Measurements from ENCODE around the gene DLG2.
"Not testable (repeated sequence)": the region's sequence is repeated elsewhere in the genome, so short reads cannot be mapped to it uniquely, and the experiment has no call there.

The DLG2 gene

DNA sequence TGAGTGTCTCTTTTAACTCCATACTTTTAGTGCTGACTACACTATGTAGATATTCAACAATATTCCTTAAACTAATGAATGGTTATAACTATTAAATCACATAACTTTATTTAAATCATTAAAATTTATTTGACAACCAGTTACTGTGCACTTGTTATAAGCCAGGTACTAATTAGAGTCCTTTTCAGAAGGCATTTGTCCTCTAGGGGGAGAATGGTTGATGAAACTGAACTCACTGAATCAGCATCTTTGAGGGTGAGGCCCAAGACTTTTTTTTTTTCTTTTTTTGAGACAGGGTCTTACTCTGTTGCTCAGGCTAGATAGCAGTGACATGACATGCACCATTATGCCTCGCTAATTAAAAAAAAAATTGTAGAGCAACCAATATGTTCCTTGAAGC lies 1825.3 kb downstream of the DLG2 start:
- no peak for DNase-seq (ENCODE audit: low read depth, low spot score)

DNA sequence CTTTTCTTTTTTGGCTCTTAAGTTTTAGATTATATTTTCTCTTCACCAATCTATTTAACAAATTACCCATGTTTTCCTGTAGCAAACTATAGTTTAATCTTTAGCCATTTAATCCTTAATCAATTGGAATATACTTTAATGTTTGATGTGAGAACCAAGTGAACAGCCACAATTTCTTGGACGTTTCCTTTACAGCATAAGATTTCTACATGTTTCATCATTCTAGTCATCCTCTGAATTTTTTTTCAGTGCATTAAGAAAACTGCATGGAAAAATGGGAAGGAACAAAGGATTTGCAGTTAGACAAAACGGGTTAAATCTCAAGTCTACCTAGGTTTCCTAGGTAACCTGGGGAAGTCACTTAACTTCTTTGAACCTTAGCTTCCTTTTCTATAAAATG lies 1833.8 kb downstream of the DLG2 start:
- DNase-seq (ENCODE audit: low read depth, low spot score) = no peak

DNA sequence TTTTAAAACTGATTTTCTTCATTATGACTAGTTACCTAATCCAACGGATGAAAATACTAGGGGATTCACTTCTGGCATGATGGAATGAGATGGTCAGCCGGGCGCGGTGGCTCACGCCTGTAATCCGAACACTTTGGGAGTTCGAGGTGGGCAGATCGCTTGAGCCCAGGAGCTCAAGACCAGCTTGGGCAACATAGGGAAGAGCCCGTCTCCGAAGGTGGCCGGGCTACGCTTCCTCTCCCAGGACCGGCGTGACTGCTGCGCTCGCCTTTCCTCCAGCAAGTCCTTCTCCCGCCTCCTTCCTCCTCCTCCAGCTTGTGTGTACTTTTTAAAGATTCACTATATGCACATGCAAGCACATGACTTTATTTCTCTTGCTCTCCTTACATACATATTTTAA lies 1835.6 kb downstream of the DLG2 start:
- DNase-seq (ENCODE audit: low read depth, low spot score) = no peak

DNA sequence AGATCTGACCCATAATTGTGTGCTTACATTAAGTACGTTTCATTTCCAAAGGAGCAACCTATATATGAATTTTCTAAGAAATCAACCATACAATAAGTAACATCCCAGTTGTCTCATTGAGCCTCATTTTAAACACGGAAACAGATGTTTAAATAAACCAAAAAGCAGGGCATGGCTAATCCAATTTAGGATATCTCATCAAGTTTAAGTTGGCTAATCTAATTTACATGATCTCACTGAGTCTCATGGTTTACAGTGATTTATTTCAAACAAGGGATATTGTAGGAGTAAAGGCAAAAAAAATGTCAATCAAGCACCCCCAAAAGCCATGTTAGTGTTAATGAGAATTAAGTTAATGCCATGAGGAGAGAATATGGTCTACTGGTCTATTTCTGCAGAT lies 1841.2 kb downstream of the DLG2 start:
- no peak for DNase-seq (ENCODE audit: low read depth, low spot score)

DNA sequence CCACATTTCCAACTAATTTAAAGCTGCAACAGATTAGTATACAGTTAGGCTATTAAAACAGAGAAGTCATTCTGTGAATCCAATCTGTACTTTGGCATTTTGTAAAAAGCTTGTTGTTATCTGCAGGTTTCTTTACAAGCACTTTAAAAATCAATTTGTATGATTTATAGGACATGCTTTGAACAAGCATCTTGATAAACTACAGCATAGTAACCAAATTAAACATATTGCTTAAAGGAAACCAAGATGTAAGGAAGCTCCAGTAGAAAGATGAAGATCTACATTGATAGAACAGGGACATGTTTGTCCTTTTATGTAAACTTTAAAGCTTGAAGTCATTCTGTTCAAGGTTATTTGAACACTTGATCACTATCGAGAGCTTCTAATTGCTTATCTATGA lies 1842.7 kb downstream of the DLG2 start:
- no peak for DNase-seq (ENCODE audit: low read depth, low spot score)

DNA sequence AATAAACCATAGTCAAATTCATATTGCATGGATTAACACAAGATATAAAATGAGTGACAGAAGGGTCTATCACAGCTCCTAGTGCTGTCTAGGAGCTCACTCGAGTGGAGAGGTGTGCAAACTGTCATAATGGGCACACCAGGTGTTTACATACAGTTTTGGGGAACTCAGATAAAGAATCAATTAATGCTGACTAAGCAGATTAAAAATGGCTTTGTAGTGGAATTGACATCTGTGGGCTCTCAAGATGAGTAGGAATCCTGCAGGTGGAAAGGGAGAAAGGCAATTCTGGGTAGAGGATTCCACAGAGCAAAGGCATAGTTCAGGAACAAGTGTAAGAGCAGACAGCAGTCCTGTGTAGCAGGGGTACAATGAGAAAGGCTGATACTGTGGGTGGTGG lies 1844.8 kb downstream of the DLG2 start:
- no peak for DNase-seq (ENCODE audit: low read depth, low spot score)

DNA sequence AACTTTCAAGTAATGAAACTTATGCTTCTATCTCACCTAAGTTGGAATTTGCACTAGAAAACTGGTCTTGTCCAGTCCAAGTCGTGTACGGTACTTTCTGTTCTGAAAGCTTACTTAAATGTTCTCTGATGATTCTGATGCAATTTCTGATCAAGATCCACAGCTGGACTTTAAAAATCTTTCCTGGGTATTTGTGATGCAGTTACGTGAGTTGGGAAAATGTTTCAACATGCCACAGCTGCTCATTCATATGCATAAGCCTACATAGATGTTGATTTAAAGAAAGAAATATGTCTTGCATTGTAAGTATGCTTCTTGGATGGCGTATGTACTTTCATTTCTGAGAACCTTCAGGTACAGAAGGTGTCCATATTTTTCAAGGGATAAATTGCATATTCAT lies 1847.3 kb downstream of the DLG2 start:
- no peak for DNase-seq (ENCODE audit: low read depth, low spot score)

DNA sequence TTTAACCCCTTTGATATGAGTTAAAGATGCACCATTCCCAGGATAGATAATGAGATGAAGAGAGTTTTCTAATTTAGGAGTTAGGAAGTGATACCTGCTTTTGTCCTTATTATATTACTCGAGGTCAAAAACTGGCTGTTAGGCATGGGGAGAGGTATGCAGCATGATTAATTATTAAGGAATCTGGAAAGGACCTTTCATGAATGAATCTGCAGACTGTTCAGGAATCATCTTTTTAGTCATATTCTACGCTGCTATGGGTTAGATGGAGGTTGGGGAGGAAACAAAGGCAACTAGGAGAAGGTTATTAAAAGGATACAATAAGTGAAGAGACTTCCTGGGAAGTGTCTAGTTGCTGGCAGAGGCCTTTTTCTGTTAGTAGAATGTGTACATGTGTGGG lies 1848.5 kb downstream of the DLG2 start:
- no peak for DNase-seq (ENCODE audit: low read depth, low spot score)

DNA sequence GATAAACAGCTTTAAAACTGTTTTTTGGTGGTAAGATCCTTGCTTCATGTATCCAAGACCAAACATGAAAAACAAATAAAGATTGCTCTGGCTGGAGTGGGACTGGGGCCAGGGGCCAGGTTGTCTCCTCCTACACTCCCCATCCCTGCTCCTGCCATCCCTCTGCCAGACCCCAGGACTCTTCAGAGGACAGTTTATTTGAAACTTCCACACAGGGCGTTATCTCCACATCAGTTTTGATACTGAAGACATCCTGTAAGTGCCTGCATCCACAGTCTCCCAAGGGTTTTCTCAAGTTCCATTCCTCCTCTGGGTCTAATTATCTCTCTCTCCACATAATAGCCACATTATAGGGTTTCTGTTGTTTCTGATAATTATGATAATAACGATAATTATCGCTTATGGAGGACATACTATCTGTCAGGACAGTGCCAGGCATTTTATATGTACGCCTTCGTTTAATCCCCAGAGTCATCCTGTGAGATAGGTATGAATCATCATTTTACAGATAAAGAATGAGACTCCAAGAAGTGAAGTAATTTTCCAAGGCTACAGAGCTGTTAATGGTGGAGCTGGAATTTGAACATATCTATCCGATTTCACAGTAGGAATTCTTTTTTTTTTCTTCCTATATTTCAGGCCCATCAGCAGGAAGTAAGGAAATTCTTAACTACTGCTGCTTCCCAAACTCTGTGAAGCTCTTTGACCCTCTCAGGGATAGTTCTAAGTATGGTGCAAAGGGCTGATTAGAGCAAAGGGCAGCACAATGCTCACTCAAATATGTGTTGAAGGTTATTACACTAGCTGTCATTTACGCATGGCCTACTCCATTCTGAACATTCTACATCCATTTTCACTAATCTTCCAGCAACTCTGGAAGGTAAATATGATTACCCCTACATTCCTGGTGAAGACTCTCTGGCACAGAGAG lies 1852.9 kb downstream of the DLG2 start:
- no peak for DNase-seq (ENCODE audit: low read depth, low spot score)

DNA sequence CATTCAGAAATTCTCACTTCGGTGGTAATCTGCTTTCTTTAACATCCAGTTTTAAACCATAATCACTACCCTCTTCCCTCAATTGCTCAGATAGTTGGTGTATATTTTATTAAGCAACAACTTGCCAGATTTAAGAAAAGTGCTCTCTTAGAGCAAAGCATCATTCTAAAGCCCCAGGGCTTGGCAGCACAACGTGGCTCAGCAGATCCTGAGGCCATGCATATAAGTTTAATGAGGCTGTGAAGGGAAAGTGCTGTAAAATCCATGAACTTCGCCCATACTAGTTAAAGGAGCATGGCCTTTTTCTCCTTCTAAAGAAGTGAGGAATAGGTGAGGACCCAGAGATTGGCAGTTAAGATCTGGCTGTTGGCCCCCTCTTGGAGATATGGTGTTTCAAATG lies 1858.7 kb downstream of the DLG2 start:
- DNase-seq (ENCODE audit: low read depth, low spot score) = no peak

DNA sequence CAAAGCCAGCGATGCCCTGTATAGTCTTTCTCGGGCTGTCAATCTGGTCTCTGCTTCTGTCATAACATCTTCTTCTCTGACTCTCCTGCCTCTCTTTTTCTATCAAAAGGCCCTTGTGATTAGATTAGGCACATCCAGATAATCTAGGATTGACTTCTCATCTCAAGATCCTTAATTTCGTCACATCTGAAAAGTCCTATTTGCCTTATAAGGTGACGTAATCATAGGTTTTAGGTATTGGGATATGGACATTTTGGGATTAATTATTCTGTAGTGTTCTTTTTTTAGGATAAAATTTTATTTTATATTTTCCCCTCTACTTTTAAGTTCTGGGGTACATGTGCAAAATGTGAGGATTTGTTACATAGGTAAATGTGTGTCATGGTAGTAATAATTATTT lies 1860.2 kb downstream of the DLG2 start:
- DNase-seq (ENCODE audit: low read depth, low spot score) = no peak

DNA sequence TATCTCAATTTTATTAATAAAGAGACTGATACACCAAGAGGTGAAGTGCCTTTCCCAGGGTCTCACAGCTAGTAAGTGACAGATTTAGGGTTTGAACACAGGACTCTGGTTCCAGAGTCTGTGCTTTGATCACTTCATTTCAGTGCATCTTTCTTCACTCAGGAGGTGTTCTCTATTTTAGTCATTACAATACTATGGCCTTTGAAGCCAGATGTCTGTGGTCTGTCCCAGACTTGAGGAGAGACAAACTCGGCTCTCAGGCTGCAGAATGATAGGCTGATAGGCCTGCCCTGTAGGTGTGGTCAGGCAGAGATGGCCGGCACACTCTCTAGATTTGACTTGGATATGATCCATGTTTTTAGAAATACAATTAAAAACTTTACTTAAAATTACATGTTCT lies 1862.5 kb downstream of the DLG2 start:
- DNase-seq (ENCODE audit: low read depth, low spot score) = no peak

DNA sequence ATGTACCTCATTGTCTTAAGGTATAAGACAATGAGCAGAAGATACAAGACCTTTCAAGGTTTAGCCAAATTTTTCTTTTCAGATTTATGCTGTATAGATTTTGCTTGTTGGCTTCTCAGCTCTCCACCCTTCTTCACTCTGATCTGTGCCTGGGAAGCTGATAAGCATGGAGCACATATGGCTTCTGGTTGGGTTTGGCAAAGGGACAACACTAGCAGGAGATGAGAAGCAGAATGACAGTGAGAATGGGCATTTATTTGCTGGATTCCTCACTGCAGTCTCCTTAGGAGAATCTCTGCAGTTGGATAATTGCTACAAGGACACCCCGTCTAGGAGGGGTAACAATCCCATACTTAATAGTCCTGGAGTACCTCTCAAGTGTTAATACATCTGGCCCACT lies 1866.2 kb downstream of the DLG2 start:
- DNase-seq (ENCODE audit: low read depth, low spot score) = no peak

DNA sequence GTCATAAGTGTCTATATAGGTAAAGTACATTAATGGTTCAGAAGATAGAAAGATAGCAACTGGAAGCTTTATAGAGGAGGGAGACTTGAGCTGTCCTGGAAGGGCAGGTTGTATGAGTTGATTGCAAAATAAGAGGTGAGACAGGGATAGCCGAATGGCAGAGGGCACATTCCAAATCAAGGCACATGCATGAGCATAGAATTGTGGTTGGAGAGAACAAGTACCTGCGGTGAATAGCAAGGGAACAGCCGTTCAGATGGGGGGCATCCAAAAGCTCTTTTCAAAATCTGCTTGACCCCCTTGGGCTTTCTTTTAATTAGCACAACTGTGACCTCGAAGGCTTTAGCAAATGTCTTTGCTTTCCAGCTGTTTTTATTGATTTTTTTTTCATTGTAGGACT lies 1868.0 kb downstream of the DLG2 start:
- DNase-seq (ENCODE audit: low read depth, low spot score) = no peak

DNA sequence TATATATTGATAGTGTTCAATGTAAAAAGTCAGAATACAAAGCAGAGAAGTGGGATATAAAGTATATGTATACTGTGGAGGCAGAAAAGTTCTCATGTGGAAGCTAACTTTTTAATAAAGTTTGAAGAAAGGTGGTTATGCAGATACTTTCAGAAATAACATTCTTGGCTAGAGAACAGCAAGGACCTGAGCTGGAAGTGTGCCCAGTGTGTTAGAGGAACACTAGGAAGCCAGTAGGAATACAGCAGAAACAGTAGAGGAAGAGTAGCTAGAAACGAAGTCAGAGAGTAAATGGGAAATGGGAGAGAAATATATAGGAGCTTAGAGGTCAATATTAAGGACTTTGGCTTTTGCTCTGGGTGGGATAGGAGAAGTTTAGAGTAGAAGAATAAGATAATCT lies 1876.1 kb downstream of the DLG2 start:
- no peak for DNase-seq (ENCODE audit: low read depth, low spot score)

DNA sequence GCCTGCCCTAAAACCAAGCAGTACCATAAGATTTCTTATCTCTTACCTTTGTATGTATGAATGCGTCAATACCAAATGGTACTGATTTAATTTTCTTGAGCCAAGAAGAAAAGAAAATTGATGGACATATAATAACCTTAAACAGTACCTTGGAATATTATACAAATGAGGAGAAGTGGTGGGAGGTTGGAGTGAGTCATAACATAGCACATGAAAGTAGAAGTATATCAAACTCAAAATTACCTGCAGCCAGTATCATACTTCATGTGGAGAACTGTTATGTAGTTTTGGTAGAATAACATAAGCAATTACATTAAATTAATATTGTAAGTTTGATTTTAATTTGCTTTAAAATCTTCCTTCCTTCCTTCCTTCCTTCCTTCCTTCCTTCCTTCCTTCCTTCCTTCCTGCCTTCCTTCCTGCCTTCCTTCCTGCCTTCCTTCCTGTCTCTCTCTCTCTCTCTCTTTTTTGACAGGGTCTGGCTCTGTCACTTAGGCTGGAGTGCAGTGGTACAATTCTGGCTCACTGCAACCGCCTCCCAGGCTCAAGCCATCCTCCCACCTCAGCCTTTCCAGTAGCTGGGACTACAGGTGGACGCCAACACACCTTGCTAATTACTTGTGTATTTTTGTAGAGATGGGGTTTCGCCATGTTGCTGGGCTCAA lies 1880.1 kb downstream of the DLG2 start:
- no peak for DNase-seq (ENCODE audit: low read depth, low spot score)

DNA sequence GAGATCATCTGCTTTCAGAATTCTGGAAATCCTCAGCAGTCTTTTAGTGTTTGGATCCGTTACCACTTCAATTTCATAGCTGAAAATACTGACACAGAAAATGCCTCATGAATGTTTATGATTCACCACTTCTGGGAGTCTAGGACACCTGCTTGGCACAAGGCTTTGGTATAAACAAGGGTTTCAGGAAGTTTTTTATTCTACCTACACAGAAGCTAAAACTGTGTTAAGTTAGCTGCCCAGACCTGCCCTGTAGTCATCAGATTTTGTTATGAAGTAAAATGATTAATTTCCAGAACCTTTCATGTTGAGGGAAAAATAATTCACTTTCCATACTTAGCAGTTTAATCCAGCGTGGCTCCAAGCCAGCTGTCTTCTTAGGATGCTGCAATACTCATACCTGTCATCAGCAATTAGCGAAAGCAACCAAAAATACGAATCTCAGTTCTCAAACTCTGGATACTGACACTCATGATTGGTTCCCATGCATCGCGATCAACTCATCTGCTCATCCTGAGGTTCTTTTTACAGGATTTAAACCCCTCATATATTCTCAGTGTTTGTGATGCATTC lies 1882.4 kb downstream of the DLG2 start:
- no peak for DNase-seq (ENCODE audit: low read depth, low spot score)

DNA sequence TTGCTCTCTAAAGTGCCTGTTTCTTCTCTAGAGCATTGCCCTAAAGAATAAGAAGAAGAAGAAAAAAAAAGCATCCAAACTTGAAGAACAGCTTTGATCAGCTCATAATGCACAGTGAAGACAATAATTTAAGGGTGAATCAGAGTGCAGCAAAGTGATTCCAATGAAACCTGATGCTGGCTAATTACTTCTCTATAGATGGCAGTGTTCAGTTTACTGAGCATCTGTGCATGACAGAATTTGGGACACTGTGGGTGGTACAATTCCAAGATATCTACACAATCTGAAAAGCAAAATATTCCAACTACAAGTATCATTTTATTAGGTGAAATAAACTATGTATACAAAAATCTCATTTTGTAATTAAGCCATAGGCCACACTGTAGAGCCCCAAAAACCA lies 1890.5 kb downstream of the DLG2 start:
- DNase-seq (ENCODE audit: low read depth, low spot score) = no peak

DNA sequence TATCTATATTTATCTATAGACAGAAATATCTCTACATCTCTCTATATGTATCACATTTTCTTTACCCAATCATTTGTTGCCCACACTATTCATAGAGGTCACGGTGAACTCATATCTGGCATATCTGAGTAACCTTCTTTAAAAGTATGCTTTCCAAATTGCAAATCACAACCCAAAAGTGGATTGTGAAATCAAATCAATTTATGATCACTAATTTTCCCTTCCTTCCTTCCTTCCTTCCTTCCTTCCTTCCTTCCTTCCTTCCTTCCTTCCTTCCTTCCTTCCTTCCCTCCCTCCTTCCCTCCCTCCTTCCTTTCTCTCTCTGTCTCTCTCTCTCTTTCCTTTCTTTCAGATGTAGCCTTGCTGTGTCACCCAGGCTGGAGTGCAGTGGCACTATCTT lies 1893.0 kb downstream of the DLG2 start:
- no peak for DNase-seq (ENCODE audit: low read depth, low spot score)

DNA sequence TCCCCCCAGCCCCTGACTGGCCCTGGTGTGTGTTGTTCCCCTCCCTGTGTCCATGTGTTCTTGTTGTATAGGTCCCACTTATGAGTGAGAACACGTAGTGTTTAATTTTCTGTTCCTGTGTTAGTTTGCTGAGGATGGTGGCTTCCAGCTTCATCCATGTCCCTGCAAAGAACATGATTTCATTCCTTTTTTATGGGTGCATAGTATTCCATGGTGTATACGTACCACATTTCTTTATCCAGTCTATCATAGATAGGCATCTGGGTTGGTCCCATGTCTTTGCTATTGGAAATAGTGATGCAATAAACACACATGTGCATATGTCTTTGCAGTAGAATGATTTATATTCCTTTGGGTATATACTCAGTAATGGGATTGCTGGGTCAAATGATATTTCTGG lies 1895.9 kb downstream of the DLG2 start:
- not testable (repeated sequence) for DNase-seq (ENCODE audit: low read depth, low spot score)

DNA sequence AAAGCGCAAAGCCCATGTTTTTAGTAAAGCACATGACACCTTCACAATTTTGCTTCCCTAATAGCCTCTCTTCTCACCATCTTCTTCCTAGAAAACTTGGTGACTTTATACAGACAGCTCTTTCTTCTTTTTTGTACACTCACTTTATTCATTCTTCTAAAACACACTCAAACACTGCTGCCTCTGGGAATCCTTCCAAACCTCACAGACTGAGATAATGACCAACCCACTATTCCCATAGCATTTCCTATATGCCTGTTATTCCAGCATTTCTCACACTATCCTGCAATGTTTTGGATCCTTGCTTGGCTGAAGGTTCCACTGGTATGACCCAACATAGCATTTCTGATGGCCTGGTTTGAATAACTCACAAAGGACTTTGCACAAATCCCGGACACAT lies 1898.9 kb downstream of the DLG2 start:
- no peak for DNase-seq (ENCODE audit: low read depth, low spot score)

DNA sequence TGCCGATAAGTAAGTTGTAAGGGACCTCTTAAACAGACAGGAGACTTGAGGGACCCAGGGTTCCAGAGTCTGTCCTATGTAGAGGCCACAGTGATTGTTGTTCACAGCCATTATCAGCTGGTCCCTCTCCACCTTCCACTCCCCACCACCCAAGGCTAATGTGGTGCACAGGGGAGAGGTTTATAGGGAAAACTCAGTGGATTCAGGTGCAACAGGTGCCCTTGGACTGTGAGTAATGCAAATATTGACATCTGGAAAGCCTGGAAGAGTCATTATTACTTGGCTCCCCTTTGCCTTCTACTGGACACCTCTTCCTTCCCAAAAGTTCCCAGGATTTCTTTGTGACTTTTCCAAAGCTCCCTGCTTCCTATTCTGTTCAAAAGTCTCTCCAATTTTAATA lies 1899.9 kb downstream of the DLG2 start:
- DNase-seq (ENCODE audit: low read depth, low spot score) = no peak

DNA sequence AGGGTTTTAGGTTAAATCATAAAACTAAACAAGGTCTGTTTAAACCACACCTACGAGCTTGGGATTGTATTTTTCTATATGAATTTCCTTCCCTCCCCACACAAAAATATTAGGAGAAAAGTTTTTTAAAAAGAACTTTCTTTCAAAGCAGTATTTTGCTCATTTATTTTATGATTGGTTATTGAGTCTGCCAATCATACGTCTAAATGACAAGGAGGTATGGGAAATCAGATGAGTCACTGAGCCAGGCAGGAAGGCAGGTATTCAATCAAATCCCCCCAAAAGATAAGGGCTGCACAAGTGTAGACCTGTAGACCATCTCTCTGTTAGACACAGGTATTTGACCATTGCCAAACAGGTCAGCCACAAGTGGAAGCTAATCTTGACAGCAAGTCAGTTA lies 1900.8 kb downstream of the DLG2 start:
- DNase-seq (ENCODE audit: low read depth, low spot score) = no peak

All from activated CD4-positive, CD25-positive, alpha-beta regulatory T cell treated with anti-CD3 and anti-CD28 coated beads, Interleukin-2, amount 50 U/mL, for 16 hours (primary cell).